ENCODE results near the gene VANGL2.

DNA sequence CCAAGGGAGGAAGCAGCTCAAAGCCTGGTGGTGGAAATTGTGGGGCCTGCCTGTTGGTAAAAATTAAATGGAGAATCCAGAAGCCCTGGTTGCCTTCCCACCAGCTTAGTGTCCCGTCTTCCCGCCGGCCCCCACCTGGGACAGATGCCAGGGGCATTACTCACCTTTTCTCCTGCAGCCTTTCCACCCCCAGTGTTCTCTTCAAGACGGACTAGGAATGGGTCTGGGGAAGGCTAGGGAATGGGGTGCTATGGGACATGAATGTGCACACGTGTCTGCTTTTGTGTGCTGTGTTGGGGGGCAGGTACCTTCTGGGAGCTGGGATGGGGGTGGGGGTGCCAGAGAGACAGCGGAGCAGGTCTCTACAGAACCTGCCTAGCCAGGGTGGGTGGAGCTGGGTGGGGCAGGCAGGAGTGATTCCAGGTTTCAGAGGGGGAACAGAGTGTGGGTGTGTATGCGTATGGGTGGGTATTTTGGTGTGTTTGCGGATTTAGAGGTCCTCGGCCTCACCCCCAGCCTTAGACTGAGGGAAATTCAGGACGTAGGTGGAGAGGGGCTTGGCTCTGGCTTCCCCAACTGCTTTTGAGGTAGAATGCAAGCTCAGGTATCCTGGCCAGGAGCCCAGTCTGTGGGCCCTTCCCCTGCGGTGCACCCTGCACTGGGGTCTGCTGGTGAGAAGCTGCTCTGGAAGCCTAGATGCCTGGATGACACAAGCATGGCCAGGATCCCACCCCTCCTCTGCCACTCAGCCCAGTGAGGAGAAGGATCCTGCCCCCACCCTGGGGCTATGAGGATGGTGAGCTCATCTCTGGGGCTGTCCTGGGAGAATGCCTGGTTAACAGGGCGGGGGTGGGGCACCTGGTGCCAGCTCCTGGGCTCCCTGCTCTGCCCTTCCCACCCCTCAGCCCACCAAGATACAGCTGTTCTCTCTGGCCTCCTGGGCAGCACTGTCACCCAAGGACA lies 7.8 kb downstream of the VANGL2 start:
- TF ChIP-seq, protein P1, sequence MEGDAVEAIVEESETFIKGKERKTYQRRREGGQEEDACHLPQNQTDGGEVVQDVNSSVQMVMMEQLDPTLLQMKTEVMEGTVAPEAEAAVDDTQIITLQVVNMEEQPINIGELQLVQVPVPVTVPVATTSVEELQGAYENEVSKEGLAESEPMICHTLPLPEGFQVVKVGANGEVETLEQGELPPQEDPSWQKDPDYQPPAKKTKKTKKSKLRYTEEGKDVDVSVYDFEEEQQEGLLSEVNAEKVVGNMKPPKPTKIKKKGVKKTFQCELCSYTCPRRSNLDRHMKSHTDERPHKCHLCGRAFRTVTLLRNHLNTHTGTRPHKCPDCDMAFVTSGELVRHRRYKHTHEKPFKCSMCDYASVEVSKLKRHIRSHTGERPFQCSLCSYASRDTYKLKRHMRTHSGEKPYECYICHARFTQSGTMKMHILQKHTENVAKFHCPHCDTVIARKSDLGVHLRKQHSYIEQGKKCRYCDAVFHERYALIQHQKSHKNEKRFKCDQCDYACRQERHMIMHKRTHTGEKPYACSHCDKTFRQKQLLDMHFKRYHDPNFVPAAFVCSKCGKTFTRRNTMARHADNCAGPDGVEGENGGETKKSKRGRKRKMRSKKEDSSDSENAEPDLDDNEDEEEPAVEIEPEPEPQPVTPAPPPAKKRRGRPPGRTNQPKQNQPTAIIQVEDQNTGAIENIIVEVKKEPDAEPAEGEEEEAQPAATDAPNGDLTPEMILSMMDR (IDR thresholded peaks at IDR 0.05), result no peak
- TF ChIP-seq POLR2A (IDR thresholded peaks at IDR 0.05), result no peak
